IPS-18a (cell line): ENCODE measurements around the gene XRCC5.

ENCODE experiments used
- H3K27ac ChIP-seq: one replicate; pipeline ENCODE4 v1.5.1; 2013; ENCODE audit warnings: low read length
- H3K27me3 ChIP-seq: one replicate; pipeline ENCODE4 v1.6.1; 2013; ENCODE audit warnings: mild to moderate bottlenecking, low read length; ENCODE audit not compliant: control insufficient read depth, insufficient read depth
- H3K36me3 ChIP-seq: one replicate; pipeline ENCODE4 v1.6.1; 2013; ENCODE audit warnings: low read depth, low read length; ENCODE audit not compliant: control insufficient read depth
- H3K4me1 ChIP-seq: one replicate; pipeline ENCODE4 v1.6.1; 2013; ENCODE audit warnings: low read depth, low read length; ENCODE audit not compliant: control insufficient read depth
- H3K4me3 ChIP-seq: one replicate; pipeline ENCODE4 v1.5.1; 2013; ENCODE audit warnings: low read length
- H3K9ac ChIP-seq: one replicate; pipeline ENCODE4 v1.6.1; 2013; ENCODE audit warnings: mild to moderate bottlenecking, low read length, moderate library complexity
- H3K9me3 ChIP-seq: one replicate; pipeline ENCODE4 v1.6.1; 2013; ENCODE audit warnings: low read depth, low read length; ENCODE audit not compliant: control insufficient read depth

The XRCC5 gene

DNA sequence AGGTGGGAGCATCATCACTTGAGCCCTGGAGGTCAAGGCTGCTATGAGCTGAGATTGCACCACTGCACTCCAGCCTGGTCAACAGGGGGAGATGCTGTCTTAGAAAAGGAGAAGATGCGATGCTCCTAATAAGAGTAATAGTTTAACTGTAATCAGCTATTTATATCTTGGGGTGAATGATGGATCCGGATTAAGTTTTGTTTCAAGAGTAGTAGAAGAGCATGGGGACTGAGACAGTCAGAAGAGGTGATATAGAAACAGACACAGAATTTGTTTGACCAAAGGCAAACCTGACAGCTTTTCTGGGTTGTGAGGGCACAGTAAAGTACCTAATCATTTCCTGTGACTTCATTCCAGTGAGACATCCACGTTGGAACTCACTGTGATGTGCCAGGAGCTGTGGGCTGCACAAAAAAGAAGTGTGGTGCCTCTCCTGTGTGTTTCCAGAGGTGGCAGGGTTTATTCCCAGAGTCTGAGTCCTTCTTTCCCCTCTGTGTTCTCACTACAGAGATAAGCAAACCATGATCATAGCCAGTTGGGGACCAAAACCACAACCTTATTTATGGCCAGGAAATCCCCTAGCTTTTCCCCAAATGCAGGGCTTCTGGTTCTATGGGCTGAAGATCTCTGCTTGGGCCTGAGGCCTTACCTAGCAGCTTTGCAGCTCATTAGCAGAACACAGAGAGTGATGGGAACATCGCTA, 113.7 kb downstream of the XRCC5 start:
- Histone ChIP-seq H3K4me3 (no peak overlapping the region), H3K36me3 (no peaks in the 10 kb centered on the region), H3K27ac (no peak overlapping the region), H3K9me3 (no peaks in the 10 kb centered on the region), H3K27me3 (no peaks in the 10 kb centered on the region), H3K9ac (no peak overlapping the region), H3K4me1 (no peaks in the 10 kb centered on the region)

DNA sequence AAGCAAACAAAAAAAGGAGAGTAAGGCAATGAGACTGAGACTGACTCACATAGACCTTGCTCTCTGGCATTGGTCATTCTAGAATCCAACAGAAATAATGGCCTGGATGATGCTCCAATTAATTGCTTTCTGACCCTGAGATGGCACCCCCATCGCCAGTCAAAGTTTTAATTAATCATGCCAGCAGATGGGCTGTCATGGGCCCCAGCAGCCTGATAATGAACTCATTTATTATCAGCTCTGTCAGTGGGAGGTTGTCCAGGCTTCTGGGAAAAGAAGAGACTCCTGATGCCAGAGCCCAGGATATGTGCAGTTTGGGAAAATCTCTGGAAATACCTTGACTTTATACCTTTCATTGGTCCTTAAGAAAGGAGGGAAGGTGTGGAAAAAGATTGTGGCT, 115.2 kb downstream of the XRCC5 start:
- Histone ChIP-seq H3K36me3 (no peaks in the 10 kb centered on the region), H3K27me3 (no peaks in the 10 kb centered on the region), H3K4me3 (no peak overlapping the region), H3K9me3 (no peaks in the 10 kb centered on the region), H3K27ac (no peak overlapping the region), H3K9ac (no peak overlapping the region), H3K4me1 (no peaks in the 10 kb centered on the region)

GRCh38 chr2:216229277-216229914, 120.2 kb downstream of the XRCC5 start:
- Histone ChIP-seq H3K9ac (no peak overlapping the region), H3K9me3 (no peaks in the 10 kb centered on the region), H3K4me1 (no peaks in the 10 kb centered on the region), H3K4me3 (no peak overlapping the region), H3K27me3 (no peaks in the 10 kb centered on the region), H3K27ac (no peak overlapping the region), H3K36me3 (no peaks in the 10 kb centered on the region)

DNA sequence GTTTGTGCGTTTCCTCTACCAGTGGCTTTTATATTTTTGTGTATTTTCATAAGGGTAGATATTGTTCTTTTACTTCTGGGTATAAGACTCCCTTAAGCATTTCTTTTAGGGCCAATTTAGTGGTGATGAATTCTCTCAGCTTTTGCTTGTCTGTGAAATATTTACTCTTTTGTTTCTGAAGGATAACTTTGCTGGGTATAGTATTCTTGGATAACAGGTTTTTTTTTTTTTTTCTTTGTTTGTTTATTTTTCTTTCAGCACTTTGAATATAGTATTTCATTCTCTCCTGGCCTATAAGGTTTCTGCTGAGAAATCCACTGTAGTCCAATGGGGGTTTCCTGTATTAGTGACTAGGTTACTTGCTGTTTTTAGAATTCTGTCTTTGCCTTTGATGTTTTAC, 122.7 kb downstream of the XRCC5 start:
- no peaks in the 10 kb centered on the region for H3K9me3 ChIP-seq
- H3K4me3 ChIP-seq: no peak overlapping the region

GRCh38 chr2:216232721-216233120, 123.6 kb downstream of the XRCC5 start:
- no peaks in the 10 kb centered on the region for H3K36me3 ChIP-seq
- H3K9me3 ChIP-seq: no peaks in the 10 kb centered on the region
- no peak overlapping the region for H3K4me3 ChIP-seq
- no peaks in the 10 kb centered on the region for H3K27me3 ChIP-seq
- no peak overlapping the region for H3K9ac ChIP-seq
- H3K4me1 ChIP-seq: no peaks in the 10 kb centered on the region
- no peak overlapping the region for H3K27ac ChIP-seq

More for the DNA sequence above, 122.7 kb downstream of the XRCC5 start:
- Histone ChIP-seq H3K27me3 (no peaks in the 10 kb centered on the region), H3K36me3 (no peaks in the 10 kb centered on the region), H3K27ac (no peak overlapping the region), H3K4me1 (no peaks in the 10 kb centered on the region), H3K9ac (no peak overlapping the region)

- no peaks in the 10 kb centered on the region for H3K27me3 ChIP-seq
- H3K9ac ChIP-seq: no peak overlapping the region
- no peaks in the 10 kb centered on the region for H3K9me3 ChIP-seq
- no peaks in the 10 kb centered on the region for H3K4me1 ChIP-seq
- no peak overlapping the region for H3K4me3 ChIP-seq
- no peak overlapping the region for H3K27ac ChIP-seq
- no peaks in the 10 kb centered on the region for H3K36me3 ChIP-seq
Observed at GRCh38 chr2:216233281-216233995, 124.3 kb downstream of the XRCC5 start.

- H3K27me3 ChIP-seq: no peaks in the 10 kb centered on the region
- H3K36me3 ChIP-seq: no peaks in the 10 kb centered on the region
- no peak overlapping the region for H3K4me3 ChIP-seq
Observed at GRCh38 chr2:216234106-216234505, 125.0 kb downstream of the XRCC5 start.

DNA sequence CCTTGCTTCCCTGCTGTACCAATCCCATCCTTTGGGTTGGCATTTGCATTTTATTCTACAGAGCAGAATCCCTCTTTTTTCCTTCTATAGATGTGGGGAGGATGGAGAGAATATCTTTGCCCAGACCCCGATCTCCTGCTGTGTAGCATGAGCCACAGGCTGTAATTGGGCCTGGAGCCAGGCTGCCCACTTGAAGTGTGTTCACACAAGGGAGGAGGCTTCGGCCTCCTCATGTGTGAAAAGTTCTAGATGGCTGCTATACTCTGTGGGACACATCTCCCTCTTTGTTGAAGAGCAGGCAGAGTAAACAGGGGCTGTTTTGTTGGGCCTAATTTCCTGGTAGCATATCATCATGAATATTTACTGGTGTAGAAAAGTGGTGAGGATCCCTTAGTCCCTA, 126.3 kb downstream of the XRCC5 start:
- H3K4me1 ChIP-seq: no peaks in the 10 kb centered on the region
- no peaks in the 10 kb centered on the region for H3K36me3 ChIP-seq
- H3K27ac ChIP-seq: no peak overlapping the region
- no peaks in the 10 kb centered on the region for H3K27me3 ChIP-seq
- H3K9ac ChIP-seq: no peak overlapping the region
- no peaks in the 10 kb centered on the region for H3K9me3 ChIP-seq
- H3K4me3 ChIP-seq: no peak overlapping the region

More at GRCh38 chr2:216234106-216234505, 125.0 kb downstream of the XRCC5 start:
- Histone ChIP-seq H3K9ac (no peak overlapping the region), H3K9me3 (no peaks in the 10 kb centered on the region), H3K4me1 (no peaks in the 10 kb centered on the region), H3K27ac (no peak overlapping the region)

GRCh38 chr2:216235896-216236295, 126.7 kb downstream of the XRCC5 start:
- H3K4me1 ChIP-seq: no peaks in the 10 kb centered on the region

GRCh38 chr2:216236486-216236885, 127.3 kb downstream of the XRCC5 start:
- Histone ChIP-seq H3K4me3 (no peak overlapping the region), H3K27me3 (no peaks in the 10 kb centered on the region), H3K36me3 (no peaks in the 10 kb centered on the region), H3K4me1 (no peaks in the 10 kb centered on the region), H3K9me3 (no peaks in the 10 kb centered on the region), H3K27ac (no peak overlapping the region), H3K9ac (no peak overlapping the region)

More at GRCh38 chr2:216235896-216236295, 126.7 kb downstream of the XRCC5 start:
- Histone ChIP-seq H3K27me3 (no peaks in the 10 kb centered on the region), H3K27ac (no peak overlapping the region), H3K4me3 (no peak overlapping the region), H3K9ac (no peak overlapping the region), H3K36me3 (no peaks in the 10 kb centered on the region), H3K9me3 (no peaks in the 10 kb centered on the region)

- H3K36me3 ChIP-seq: no peaks in the 10 kb centered on the region
Observed at GRCh38 chr2:216242365-216242764, 133.2 kb downstream of the XRCC5 start.

More at GRCh38 chr2:216242365-216242764, 133.2 kb downstream of the XRCC5 start:
- Histone ChIP-seq H3K9ac (no peak overlapping the region), H3K4me1 (peaks cover 11% of the 10 kb centered on the region), H3K4me3 (no peak overlapping the region), H3K27ac (no peak overlapping the region), H3K27me3 (no peaks in the 10 kb centered on the region), H3K9me3 (no peaks in the 10 kb centered on the region)
